ENCODE measurements around the gene ENTPD2.

The ENTPD2 gene

GRCh38 chr9:137028263-137029057 is 25.4 kb downstream of the ENTPD2 start:
- no peak for DNase-seq

GRCh38 chr9:137027369-137028262 is 26.2 kb downstream of the ENTPD2 start, which contains the start of gene ABCA2:
ABCA2 (minus strand) TSS chr9:137028237; CDS start chr9:137028140, 97 bp downstream.
- DNase-seq: no peak

GRCh38 chr9:137026828-137027227 is 27.0 kb downstream of the ENTPD2 start:
- DNase-seq: no peak

GRCh38 chr9:137026384-137026783 is 27.5 kb downstream of the ENTPD2 start:
- DNase-seq: no peak

- no peak for DNase-seq
Measured at GRCh38 chr9:137025517-137025966, 28.3 kb downstream of the ENTPD2 start.

GRCh38 chr9:137023583-137023991 is 30.3 kb downstream of the ENTPD2 start:
- no peak for DNase-seq

- no peak for DNase-seq
Measured at GRCh38 chr9:137023157-137023556, 30.7 kb downstream of the ENTPD2 start.

- DNase-seq: no peak
Measured at GRCh38 chr9:137022662-137023008, 31.2 kb downstream of the ENTPD2 start.

GRCh38 chr9:137021979-137022661 is 31.7 kb downstream of the ENTPD2 start:
- DNase-seq: no peak

- no peak for DNase-seq
Measured at GRCh38 chr9:137021568-137021978, 32.3 kb downstream of the ENTPD2 start.

- DNase-seq: no peak
Measured at GRCh38 chr9:137020771-137021567, 32.9 kb downstream of the ENTPD2 start.

GRCh38 chr9:137019891-137020683 is 33.8 kb downstream of the ENTPD2 start:
- DNase-seq: no peak

GRCh38 chr9:137018761-137019559 is 34.9 kb downstream of the ENTPD2 start:
- no peak for DNase-seq

- DNase-seq: no peak
Measured at GRCh38 chr9:137017791-137018497, 35.9 kb downstream of the ENTPD2 start.

GRCh38 chr9:137017071-137017470 is 36.8 kb downstream of the ENTPD2 start:
- no peak for DNase-seq

- no peak for DNase-seq
Measured at GRCh38 chr9:137016436-137016835, 37.4 kb downstream of the ENTPD2 start.

GRCh38 chr9:137015976-137016375 is 37.9 kb downstream of the ENTPD2 start:
- no peak for DNase-seq

- no peak for DNase-seq
Measured at GRCh38 chr9:137015540-137015930, 38.3 kb downstream of the ENTPD2 start.

- DNase-seq: no peak
Measured at GRCh38 chr9:137014776-137015539, 38.9 kb downstream of the ENTPD2 start.

Data from NCI-H446 treated with DMSO at 0.1 percent for 48 hours (cell line).